ENCODE data around the gene KNSTRN.

KNSTRN gene

GRCh38 chr15:40420071-40420713 lies 37.7 kb downstream of the KNSTRN start:
- H3K4me2 ChIP-seq (ENCODE audit: low read length), result no peak overlapping the region
- no peak for TF ChIP-seq EZH2phosphoT487 (IDR thresholded peaks at IDR 0.05; ENCODE audit: low read depth)
- no peak for TF ChIP-seq CTCF (IDR thresholded peaks at IDR 0.05; ENCODE audit: low read depth, low read length)
- H3K9ac ChIP-seq (ENCODE audit: low read length), result no peak overlapping the region
- no peak overlapping the region for H3K27ac ChIP-seq (ENCODE audit: low read length)
- H3K36me3 ChIP-seq (replicated peaks; ENCODE audit: low read depth, low read length), result peaks cover 11% of the 10 kb centered on the region
- peaks cover 10% of the 10 kb centered on the region; the same call in 1 of the 2 replicates for H3K4me1 ChIP-seq (ENCODE audit: low read length)
- H3K4me3 ChIP-seq (ENCODE audit: low read length), result no peak overlapping the region
- no peak overlapping the region for H2AFZ ChIP-seq (ENCODE audit: low read depth, low read length)
- H4K20me1 ChIP-seq (ENCODE audit: insufficient read depth, low read length), result no peaks in the 10 kb centered on the region
- H3K79me2 ChIP-seq (ENCODE audit: low read length), result no peaks in the 10 kb centered on the region
- H3K27me3 ChIP-seq (ENCODE audit: low read depth, low read length), result no peaks in the 10 kb centered on the region
- no peaks in the 10 kb centered on the region for H3K9me3 ChIP-seq (ENCODE audit: insufficient read depth, low read length)

- Histone ChIP-seq H3K4me1 (ENCODE audit: low read length) (peaks cover 10% of the 10 kb centered on the region; the same call in 1 of the 2 replicates), H3K27me3 (ENCODE audit: low read depth, low read length) (no peaks in the 10 kb centered on the region), H3K9ac (ENCODE audit: low read length) (no peak overlapping the region), H3K27ac (ENCODE audit: low read length) (no peak overlapping the region), H2AFZ (ENCODE audit: low read depth, low read length) (no peak overlapping the region), H3K9me3 (ENCODE audit: insufficient read depth, low read length) (no peaks in the 10 kb centered on the region), H3K4me3 (ENCODE audit: low read length) (no peak overlapping the region), H3K79me2 (ENCODE audit: low read length) (no peaks in the 10 kb centered on the region), H3K36me3 (replicated peaks; ENCODE audit: low read depth, low read length) (peaks cover 7% of the 10 kb centered on the region), H3K4me2 (ENCODE audit: low read length) (no peak overlapping the region), H4K20me1 (ENCODE audit: insufficient read depth, low read length) (no peaks in the 10 kb centered on the region)
- no peak for TF ChIP-seq CTCF (IDR thresholded peaks at IDR 0.05; ENCODE audit: low read depth, low read length)
- TF ChIP-seq EZH2phosphoT487 (IDR thresholded peaks at IDR 0.05; ENCODE audit: low read depth), result no peak
These were observed 38.3 kb downstream of the KNSTRN start for GRCh38 chr15:40420793-40421192.

- no peak for TF ChIP-seq EZH2phosphoT487 (IDR thresholded peaks at IDR 0.05; ENCODE audit: low read depth)
- peak; percentile 85 for TF ChIP-seq CTCF (IDR thresholded peaks at IDR 0.05; ENCODE audit: low read depth, low read length)
- Histone ChIP-seq H3K9ac (ENCODE audit: low read length) (peak overlapping the region; percentile 27; the same call in 1 of the 2 replicates), H3K9me3 (ENCODE audit: insufficient read depth, low read length) (no peaks in the 10 kb centered on the region), H3K4me1 (ENCODE audit: low read length) (peaks cover 10% of the 10 kb centered on the region; the same call in 1 of the 2 replicates), H3K27ac (ENCODE audit: low read length) (no peak overlapping the region), H3K27me3 (ENCODE audit: low read depth, low read length) (no peaks in the 10 kb centered on the region), H3K4me2 (ENCODE audit: low read length) (peak overlapping the region; percentile 81), H3K79me2 (ENCODE audit: low read length) (no peaks in the 10 kb centered on the region), H2AFZ (ENCODE audit: low read depth, low read length) (no peak overlapping the region), H4K20me1 (ENCODE audit: insufficient read depth, low read length) (no peaks in the 10 kb centered on the region), H3K36me3 (replicated peaks; ENCODE audit: low read depth, low read length) (peaks cover 2% of the 10 kb centered on the region), H3K4me3 (ENCODE audit: low read length) (peak overlapping the region; percentile 58)
These were observed 39.0 kb downstream of the KNSTRN start for GRCh38 chr15:40421246-40422157.

- H3K4me2 ChIP-seq (ENCODE audit: low read length), result no peak overlapping the region
- H3K9me3 ChIP-seq (ENCODE audit: insufficient read depth, low read length), result no peaks in the 10 kb centered on the region
- no peak overlapping the region for H3K4me3 ChIP-seq (ENCODE audit: low read length)
- no peaks in the 10 kb centered on the region for H3K79me2 ChIP-seq (ENCODE audit: low read length)
- H4K20me1 ChIP-seq (ENCODE audit: insufficient read depth, low read length), result no peaks in the 10 kb centered on the region
- no peaks in the 10 kb centered on the region for H3K36me3 ChIP-seq (replicated peaks; ENCODE audit: low read depth, low read length)
- peaks cover 12% of the 10 kb centered on the region for H3K27me3 ChIP-seq (ENCODE audit: low read depth, low read length)
- H3K4me1 ChIP-seq (ENCODE audit: low read length), result peaks cover 10% of the 10 kb centered on the region; the same call in 1 of the 2 replicates
- no peak overlapping the region for H2AFZ ChIP-seq (ENCODE audit: low read depth, low read length)
- no peak overlapping the region for H3K27ac ChIP-seq (ENCODE audit: low read length)
- TF ChIP-seq EZH2phosphoT487 (IDR thresholded peaks at IDR 0.05; ENCODE audit: low read depth) (no peak), CTCF (IDR thresholded peaks at IDR 0.05; ENCODE audit: low read depth, low read length) (no peak)
- H3K9ac ChIP-seq (ENCODE audit: low read length), result no peak overlapping the region
These were observed 42.1 kb downstream of the KNSTRN start for GRCh38 chr15:40424483-40425115.

All from OCI-LY3 (cell line).